Stimulated activated CD4-positive, alpha-beta T cell treated with anti-CD3 and anti-CD28 coated beads, Interleukin-1b, Interleukin-23, amount 100 ng/mL, for 1 hour (primary cell): ENCODE measurements around the gene TRAPPC14.

ENCODE experiments used
- DNase-seq, 2 donors: peaks; one replicate each; pipeline ENCODE4 v3.0.0-alpha.2; 2020; ENCODE audit warnings: low read depth in 2 of 2

TRAPPC14 gene

GRCh38 chr7:100126239-100126930, 32.1 kb downstream of the TRAPPC14 start:
- no peak for DNase-seq

GRCh38 chr7:100124301-100125230, 34.0 kb downstream of the TRAPPC14 start:
- no peak for DNase-seq

- no peak for DNase-seq
Observed at GRCh38 chr7:100122568-100122967, 36.0 kb downstream of the TRAPPC14 start.

GRCh38 chr7:100122067-100122466, 36.5 kb downstream of the TRAPPC14 start:
- no peak for DNase-seq

- no peak for DNase-seq
Observed at GRCh38 chr7:100120733-100121036, 37.8 kb downstream of the TRAPPC14 start.

- DNase-seq, result peak in 1 of 2 donors; percentile 34
Observed at GRCh38 chr7:100119970-100120732, 38.4 kb downstream of the TRAPPC14 start.

GRCh38 chr7:100119072-100119969, 39.2 kb downstream of the TRAPPC14 start, which contains the start of the genes CNPY4 and TAF6:
CNPY4 (plus strand) TSS chr7:100119634; CDS start chr7:100119745, 111 bp downstream.
TAF6 (minus strand) TSS chr7:100119358; CDS start chr7:100114209, 5,149 bp downstream.
- DNase-seq, result peak; percentile 88 to 92

GRCh38 chr7:100118388-100119071, 40.0 kb downstream of the TRAPPC14 start:
- DNase-seq, result no peak

- no peak for DNase-seq
Observed at GRCh38 chr7:100115026-100115425, 43.5 kb downstream of the TRAPPC14 start.

- no peak for DNase-seq
Observed at GRCh38 chr7:100111914-100112313, 46.6 kb downstream of the TRAPPC14 start.

- no peak for DNase-seq
Observed at GRCh38 chr7:100111156-100111555, 47.4 kb downstream of the TRAPPC14 start.

GRCh38 chr7:100109521-100110163, 48.9 kb downstream of the TRAPPC14 start:
- no peak for DNase-seq

GRCh38 chr7:100107890-100108289, 50.6 kb downstream of the TRAPPC14 start:
- no peak for DNase-seq

- no peak for DNase-seq
Observed at GRCh38 chr7:100107125-100107737, 51.3 kb downstream of the TRAPPC14 start.

- DNase-seq, result no peak
Observed at GRCh38 chr7:100106633-100107032, 51.9 kb downstream of the TRAPPC14 start.

- DNase-seq, result no peak
Observed at GRCh38 chr7:100105534-100105933, 53.0 kb downstream of the TRAPPC14 start.
